Neural progenitor cell (in vitro differentiated cells): ENCODE measurements around the gene AKAP8.

Source experiments
- EZH2 ChIP-seq: fragments of 200-600 bp; sonication (generic); IDR thresholded peaks from 2 replicates; pipeline ENCODE4 v1.6.1; 2017; ENCODE audit warnings: antibody characterized with exemption, mild to moderate bottlenecking, moderate library complexity
- EZH2phosphoT487 ChIP-seq: fragments of 200-600 bp; sonication (generic); IDR thresholded peaks from 2 replicates; pipeline ENCODE4 v1.6.1; 2017; ENCODE audit warnings: antibody characterized with exemption
- TF ChIP-seq, protein P1 (sequence below): fragments of 200-600 bp; sonication (generic); IDR thresholded peaks from 2 replicates; pipeline ENCODE4 v1.5.1; 2017; ENCODE audit warnings: antibody characterized with exemption, mild to moderate bottlenecking

DNA sequence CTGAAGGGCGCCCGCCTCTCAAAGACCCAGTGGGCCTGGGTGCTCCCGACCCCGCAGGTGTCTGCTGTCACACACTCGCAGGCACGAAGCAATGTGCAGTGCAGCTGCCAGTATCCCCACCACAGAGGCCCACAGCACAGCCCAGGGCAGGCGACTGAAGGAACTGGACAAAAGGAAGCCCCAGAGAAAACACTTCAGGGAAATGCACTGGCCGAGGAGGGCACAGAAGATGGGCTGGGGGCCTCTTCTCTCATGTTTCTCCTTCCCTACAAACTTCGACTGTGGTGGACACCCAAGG, 10.0 kb downstream of the AKAP8 start:
- no peak for TF ChIP-seq EZH2phosphoT487
- TF ChIP-seq, protein P1, sequence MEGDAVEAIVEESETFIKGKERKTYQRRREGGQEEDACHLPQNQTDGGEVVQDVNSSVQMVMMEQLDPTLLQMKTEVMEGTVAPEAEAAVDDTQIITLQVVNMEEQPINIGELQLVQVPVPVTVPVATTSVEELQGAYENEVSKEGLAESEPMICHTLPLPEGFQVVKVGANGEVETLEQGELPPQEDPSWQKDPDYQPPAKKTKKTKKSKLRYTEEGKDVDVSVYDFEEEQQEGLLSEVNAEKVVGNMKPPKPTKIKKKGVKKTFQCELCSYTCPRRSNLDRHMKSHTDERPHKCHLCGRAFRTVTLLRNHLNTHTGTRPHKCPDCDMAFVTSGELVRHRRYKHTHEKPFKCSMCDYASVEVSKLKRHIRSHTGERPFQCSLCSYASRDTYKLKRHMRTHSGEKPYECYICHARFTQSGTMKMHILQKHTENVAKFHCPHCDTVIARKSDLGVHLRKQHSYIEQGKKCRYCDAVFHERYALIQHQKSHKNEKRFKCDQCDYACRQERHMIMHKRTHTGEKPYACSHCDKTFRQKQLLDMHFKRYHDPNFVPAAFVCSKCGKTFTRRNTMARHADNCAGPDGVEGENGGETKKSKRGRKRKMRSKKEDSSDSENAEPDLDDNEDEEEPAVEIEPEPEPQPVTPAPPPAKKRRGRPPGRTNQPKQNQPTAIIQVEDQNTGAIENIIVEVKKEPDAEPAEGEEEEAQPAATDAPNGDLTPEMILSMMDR = no peak
- TF ChIP-seq EZH2 = no peak
